H1 (cell line): ENCODE data around the gene CNIH3. TPM values are rescaled to one million over a fixed set of nuclear protein-coding genes. Genes with fewer than 3 reads are reported as not detected.

Source experiments
- CTCF ChIA-PET: fragments of 300-600 bp; sonication (Branson Sonifier 250); formaldehyde crosslinking; loops from one replicate; lab custom pipeline; 2021; ENCODE audit not compliant: partially characterized antibody; lab: Charles Lee
- POLR2A ChIA-PET: fragments of 300-600 bp; sonication (Branson Sonifier 250); formaldehyde crosslinking; loops from one replicate; lab custom pipeline; 2021; ENCODE audit warnings: inconsistent platforms; ENCODE audit not compliant: partially characterized antibody; lab: Charles Lee
- DNase-seq, 2 experiments: peaks; one replicate each; pipeline versions ENCODE4 v3.0.0 to v3.0.0-alpha.2; 2010 to 2022; ENCODE audit warnings: low spot score in 2 of 2, low read depth in 1 of 2, mixed read lengths in 1 of 2
- FAIRE-seq: peaks from 2 replicates; lab custom pipeline; 2011; peaks lifted over from hg19 to GRCh38; lab: Jason Lieb, UNC
- H2AFZ ChIP-seq: 2 replicates; pipeline ENCODE4 v1.8.1; 2012; ENCODE audit warnings: low read length, inconsistent platforms
- H2AK5ac ChIP-seq: 2 replicates; pipeline ENCODE4 v1.6.1; 2013; ENCODE audit warnings: low read depth, low read length
- H2BK120ac ChIP-seq: replicated peaks from 2 replicates; pipeline ENCODE3; 2013; ENCODE audit warnings: low read depth, low read length, inconsistent platforms
- H2BK12ac ChIP-seq: 2 replicates; pipeline ENCODE4 v1.6.1; 2013; ENCODE audit warnings: low read depth, low read length
- H2BK15ac ChIP-seq: 2 replicates; pipeline ENCODE4 v1.6.1; 2013; ENCODE audit warnings: low read length
- H2BK20ac ChIP-seq: 2 replicates; pipeline ENCODE4 v1.6.1; 2013; ENCODE audit warnings: low read length
- H2BK5ac ChIP-seq: 2 replicates; pipeline ENCODE4 v1.6.1; 2013; ENCODE audit warnings: low read depth, low read length
- H3K14ac ChIP-seq: 2 replicates; pipeline ENCODE4 v1.6.1; 2013; ENCODE audit warnings: inconsistent platforms; ENCODE audit not compliant: insufficient read length
- H3K18ac ChIP-seq: 2 replicates; pipeline ENCODE4 v1.6.1; 2013; ENCODE audit warnings: low read length; ENCODE audit errors: extremely low read depth
- H3K23ac ChIP-seq: 2 replicates; pipeline ENCODE4 v1.6.1; 2013; ENCODE audit warnings: inconsistent platforms; ENCODE audit not compliant: insufficient read length
- H3K23me2 ChIP-seq: 2 replicates; pipeline ENCODE4 v1.6.1; 2013; ENCODE audit warnings: low read depth, low read length
- H3K27ac ChIP-seq: 2 replicates; pipeline ENCODE4 v1.6.1; 2011; ENCODE audit warnings: low read depth, low read length, inconsistent platforms
- H3K27me3 ChIP-seq, 4 experiments: replicated peaks in 1 of 4; 1 replicate in 1 of 4; 2 replicates in 3 of 4; pipeline versions ENCODE4 v1.6.1 to v1.8.1; 2011 to 2013; ENCODE audit warnings: low read length in 3 of 4, mild to moderate bottlenecking in 3 of 4, inconsistent platforms in 2 of 4, mixed read lengths in 2 of 4, moderate library complexity in 1 of 4; ENCODE audit not compliant: control insufficient read depth in 3 of 4, insufficient read depth in 3 of 4; ENCODE audit errors: extremely low read depth in 1 of 4
- H3K36me3 ChIP-seq, 4 experiments: 2 replicates each; pipeline versions ENCODE4 v1.6.1 to v1.8.1; 2011 to 2013; ENCODE audit warnings: mild to moderate bottlenecking in 4 of 4, low read length in 3 of 4, moderate library complexity in 2 of 4, control low read depth in 1 of 4, inconsistent platforms in 1 of 4; ENCODE audit not compliant: insufficient read depth in 4 of 4, control insufficient read depth in 2 of 4
- H3K4ac ChIP-seq: replicated peaks from 2 replicates; pipeline ENCODE3; 2013; ENCODE audit warnings: low read length, low read depth, mixed read lengths, inconsistent platforms; ENCODE audit not compliant: insufficient read length
- H3K4me1 ChIP-seq, 4 experiments: replicated peaks in 1 of 4; 1 replicate in 1 of 4; 2 replicates in 3 of 4; pipeline versions ENCODE4 v1.6.1 to v1.8.1; 2011 to 2013; ENCODE audit warnings: low read length in 3 of 4, inconsistent platforms in 2 of 4, mixed read lengths in 1 of 4; ENCODE audit not compliant: insufficient read depth in 4 of 4, control insufficient read depth in 3 of 4
- H3K4me2 ChIP-seq, 2 experiments: 2 replicates each; pipeline versions ENCODE4 v1.6.1 to v1.8.1; 2011 to 2013; ENCODE audit warnings: low read depth in 2 of 2, low read length in 2 of 2, control low read depth in 1 of 2, inconsistent platforms in 1 of 2, mild to moderate bottlenecking in 1 of 2; ENCODE audit not compliant: insufficient read depth in 1 of 2
- H3K4me3 ChIP-seq, 4 experiments: fragments of 200-600, 300-600 bp in 1 of 4; sonication (generic), shearing (Covaris generic), sonication (Bioruptor Twin) in 1 of 4; 2 replicates each; pipeline versions ENCODE4 v1.5.1 to v1.8.1; 2011 to 2016; ENCODE audit warnings: low read length in 4 of 4, low read depth in 3 of 4, control low read depth in 2 of 4, inconsistent platforms in 2 of 4, mild to moderate bottlenecking in 2 of 4, mixed read lengths in 1 of 4, moderate library complexity in 1 of 4; ENCODE audit not compliant: insufficient read depth in 2 of 4; ENCODE audit errors: extremely low read depth in 1 of 4
- H3K56ac ChIP-seq: replicated peaks from 2 replicates; pipeline ENCODE3; 2013; ENCODE audit warnings: low read depth, mild to moderate bottlenecking, mixed read lengths, low read length, inconsistent platforms; ENCODE audit not compliant: insufficient read length
- H3K79me1 ChIP-seq: 2 replicates; pipeline ENCODE4 v1.6.1; 2013; ENCODE audit warnings: low read depth, low read length, control low read depth
- H3K79me2 ChIP-seq, 2 experiments: 2 replicates each; pipeline versions ENCODE4 v1.6.1 to v1.8.1; 2012 to 2013; ENCODE audit warnings: low read length in 2 of 2, mild to moderate bottlenecking in 2 of 2, inconsistent platforms in 1 of 2; ENCODE audit not compliant: insufficient read depth in 2 of 2, control insufficient read depth in 1 of 2
- H3K9ac ChIP-seq, 4 experiments: replicated peaks in 1 of 4; 1 replicate in 1 of 4; 2 replicates in 3 of 4; pipeline versions ENCODE4 v1.6.1 to v1.8.1; 2011 to 2013; ENCODE audit warnings: low read depth in 3 of 4, low read length in 3 of 4, control low read depth in 2 of 4, mild to moderate bottlenecking in 2 of 4, moderate library complexity in 2 of 4, inconsistent platforms in 1 of 4; ENCODE audit errors: extremely low read depth in 1 of 4
- H3K9me3 ChIP-seq, 2 experiments: 2 replicates each; pipeline versions ENCODE4 v1.6.1 to v1.8.1; 2012 to 2013; ENCODE audit warnings: mild to moderate bottlenecking in 2 of 2, moderate library complexity in 2 of 2, control low read depth in 1 of 2, inconsistent platforms in 1 of 2, low read depth in 1 of 2, low read length in 1 of 2, mixed read lengths in 1 of 2; ENCODE audit not compliant: insufficient read depth in 2 of 2
- H4K20me1 ChIP-seq, 2 experiments: replicated peaks in 1 of 2; 2 replicates each; pipeline versions ENCODE3 to v1.8.1; 2011 to 2013; ENCODE audit warnings: inconsistent platforms in 2 of 2, low read length in 2 of 2, mild to moderate bottlenecking in 1 of 2; ENCODE audit not compliant: insufficient read depth in 2 of 2, control insufficient read depth in 1 of 2
- H4K5ac ChIP-seq: 2 replicates; pipeline ENCODE4 v1.6.1; 2013; ENCODE audit warnings: low read length, low read depth, mixed read lengths, inconsistent platforms; ENCODE audit not compliant: insufficient read length
- H4K8ac ChIP-seq: 2 replicates; pipeline ENCODE4 v1.8.0; 2013; ENCODE audit warnings: mild to moderate bottlenecking, moderate library complexity, low read length, inconsistent platforms; ENCODE audit not compliant: insufficient read depth; ENCODE audit errors: extremely low read depth
- H4K91ac ChIP-seq: replicated peaks from 2 replicates; pipeline ENCODE3; 2013; ENCODE audit warnings: low read length, mixed read lengths, inconsistent platforms; ENCODE audit not compliant: insufficient read length
- CTBP2 ChIP-seq: IDR thresholded peaks from 2 replicates; pipeline ENCODE4 v1.7.0; 2011; ENCODE audit warnings: borderline replicate concordance, mild to moderate bottlenecking, moderate library complexity, mixed read lengths, low read length; ENCODE audit not compliant: insufficient read depth, insufficient read length
- JUND ChIP-seq: IDR thresholded peaks from 2 replicates; pipeline ENCODE4 v1.6.1; 2011; ENCODE audit warnings: mild to moderate bottlenecking, improper control_type of control experiment, low read length
- POU5F1 ChIP-seq: IDR thresholded peaks from 2 replicates; pipeline ENCODE4 v1.6.1; 2011; ENCODE audit warnings: low read depth, mild to moderate bottlenecking, low read length, moderate library complexity
- SAP30 ChIP-seq: fragments of 300-600 bp; sonication (generic); IDR thresholded peaks from 2 replicates; pipeline ENCODE4 v1.7.1; 2012; ENCODE audit warnings: low read length, moderate library complexity, mild to moderate bottlenecking, inconsistent platforms; ENCODE audit not compliant: insufficient read depth, insufficient replicate concordance
- SIX5 ChIP-seq: IDR thresholded peaks from 2 replicates; pipeline ENCODE4 v1.6.1; 2011; ENCODE audit warnings: mild to moderate bottlenecking, low read depth, low read length
- SP4 ChIP-seq: IDR thresholded peaks from 2 replicates; pipeline ENCODE4 v1.6.1; 2012; ENCODE audit warnings: low read length, inconsistent platforms
- SRF ChIP-seq: IDR thresholded peaks from 2 replicates; pipeline ENCODE4 v1.6.1; 2011; ENCODE audit warnings: mild to moderate bottlenecking, low read depth, low read length, moderate library complexity
- WGBS, 2 experiments: shearing (Covaris generic) in 1 of 2; methylation state at CpG; one replicate each; pipeline versions ENCODE4 v1.1.6 to v1.1.7; 2013 to 2015; ENCODE audit warnings: low lambda C conversion rate in 2 of 2, mixed read lengths in 2 of 2, inconsistent platforms in 1 of 2, low coverage in 1 of 2, missing lambda C conversion rate in 1 of 2; ENCODE audit not compliant: insufficient replicate concordance in 2 of 2, insufficient coverage in 1 of 2, insufficient read length in 1 of 2; ENCODE audit errors: extremely low coverage in 1 of 2, missing lambda C conversion rate in 1 of 2; 5-methylcytosine and 5-hydroxymethylcytosine counted together
- polyA plus RNA-seq, 7 experiments: library from polyadenylated mRNA; depleted of rRNA in 3 of 7; stranded (reverse) in 5 of 7; unstranded in 2 of 7; fragments of >200 nt in 5 of 7; fragments of 200-250 nt in 2 of 7; gene quantifications; 1 replicate in 5 of 7; 2 replicates in 1 of 7; 4 replicates in 1 of 7; pipeline versions ENCODE4 v1.2.1 to v1.2.3, GENCODE V29; 2011 to 2013; ENCODE audit warnings: missing spikeins in 2 of 7, mixed read lengths in 2 of 7
- total RNA-seq: library from RNA; stranded (reverse); fragmentation: NEBNext Ultra II Directional; extraction: Animal tissue kit (Norgen Biotek cat#: 25700); gene quantifications from 2 replicates; pipeline ENCODE4 v1.2.1, GENCODE V29; 2021

The CNIH3 gene
- total and polyA plus RNA-seq, 2 of the 8 experiments (the other 6 are each of a cell fraction or from before 2014, with no cell fraction given), result 3.7 to 5.6 TPM

GRCh38 chr1:224683936-224684335 lies 67.8 kb downstream of the CNIH3 start:
- no peak overlapping the region for H2BK5ac ChIP-seq
- no peak overlapping the region for H2BK12ac ChIP-seq
- no peak overlapping the region for H3K56ac ChIP-seq
- no peak overlapping the region for H3K18ac ChIP-seq
- H3K23me2 ChIP-seq, result no peaks in the 10 kb centered on the region
- no peak overlapping the region for H4K8ac ChIP-seq
- DNase-seq, result no peak
- no peak for TF ChIP-seq SIX5
- no peak for TF ChIP-seq CTBP2
- TF ChIP-seq SRF, result no peak
- TF ChIP-seq JUND, result no peak
- no peak for TF ChIP-seq POU5F1
- no peak for TF ChIP-seq SP4
- no peak for TF ChIP-seq SAP30
- no peak overlapping the region for H4K5ac ChIP-seq
- no peak overlapping the region for H4K91ac ChIP-seq
- H3K9me3 ChIP-seq, result no peaks in the 10 kb centered on the region
- H3K23ac ChIP-seq, result no peak overlapping the region
- no peaks in the 10 kb centered on the region; a peak in 1 of 7 replicates for H3K4me1 ChIP-seq
- ChIA-PET CTCF (interaction anchor here (1.0 to 1.5 kb wide), 3 partner anchors 18 to 171 kb away, joined by 3 to 7 read pairs (median 5); no protein-coding TSS in a partner anchor), POLR2A (no interaction called here)
- no peak overlapping the region for H2AFZ ChIP-seq
- FAIRE-seq, result no peak
- WGBS, 2 experiments, result 93% methylated on average over 8 of the region's 8 CpGs; no CpG with 5 or more reads in 1 of the 2 experiments
- H3K4me2 ChIP-seq, result no peak overlapping the region
- no peak overlapping the region for H3K4ac ChIP-seq
- H4K20me1 ChIP-seq, result no peaks in the 10 kb centered on the region
- H3K27ac ChIP-seq, result no peak overlapping the region
- no peak overlapping the region for H3K14ac ChIP-seq
- no peak overlapping the region for H3K4me3 ChIP-seq
- no peaks in the 10 kb centered on the region for H3K79me1 ChIP-seq
- H2BK120ac ChIP-seq, result no peak overlapping the region
- no peak overlapping the region for H3K9ac ChIP-seq
- no peaks in the 10 kb centered on the region for H3K79me2 ChIP-seq
- no peak overlapping the region for H2AK5ac ChIP-seq
- no peak overlapping the region for H2BK20ac ChIP-seq
- H3K36me3 ChIP-seq, result no peaks in the 10 kb centered on the region
- H2BK15ac ChIP-seq, result no peak overlapping the region
- H3K27me3 ChIP-seq, result no peaks in the 10 kb centered on the region; a peak in 1 of 7 replicates
